Right lobe of liver (tissue), 6 donors: ENCODE data around the gene TRAIP. TPM values are rescaled to one million over a fixed set of nuclear protein-coding genes. Genes with fewer than 3 reads are reported as not detected.
A peak's percentile ranks its signal among the peaks of the same experiment; 100 is the strongest.

Experiments
- ATAC-seq, 4 donors: fragments of 200-7000 bp; cut with Tn5 transposase; one replicate each; pipeline ENCODE4 v1.9.1; 2020; ENCODE audit warnings: mild to moderate bottlenecking in 4 of 4, moderate library complexity in 4 of 4
- DNase-seq, 3 donors: peaks; one replicate each; pipeline ENCODE4 v3.0.0-alpha.2; 2020
- H3K27ac ChIP-seq, 3 donors: fragments of 200-600 bp; one replicate each; pipeline ENCODE4 v1.8.0; 2022
- H3K27me3 ChIP-seq, 2 donors: fragments of 200-600 bp; one replicate each; pipeline ENCODE4 v1.8.0; 2022
- H3K36me3 ChIP-seq, 4 donors: fragments of 200-600 bp; sonication (generic) in 1 of 4; one replicate each; pipeline versions ENCODE4 v1.5.1 to v1.8.0; 2017 to 2022; ENCODE audit warnings: control low read depth in 1 of 4
- H3K4me1 ChIP-seq, 4 donors: fragments of 200-600 bp; sonication (generic) in 1 of 4; one replicate each; pipeline versions ENCODE4 v1.5.1 to v1.8.0; 2017 to 2022; ENCODE audit warnings: control low read depth in 1 of 4
- H3K4me3 ChIP-seq, 3 donors: fragments of 200-600 bp; one replicate each; pipeline ENCODE4 v1.8.0; 2022
- H3K9me3 ChIP-seq, 4 donors: fragments of 200-600 bp; sonication (generic) in 1 of 4; one replicate each; pipeline versions ENCODE4 v1.5.1 to v1.8.0; 2017 to 2022; ENCODE audit warnings: control low read depth in 1 of 4
- POLR2A ChIP-seq: fragments of 450-650 bp; IDR thresholded peaks from one replicate; pipeline ENCODE4 v1.6.1; 2017; ENCODE audit warnings: antibody characterized with exemption, mild to moderate bottlenecking
- WGBS: methylation state at CpG from one replicate; pipeline ENCODE4 v1.1.6; 2018; ENCODE audit warnings: low coverage, low lambda C conversion rate; ENCODE audit not compliant: insufficient coverage; ENCODE audit errors: missing lambda C conversion rate; 5-methylcytosine and 5-hydroxymethylcytosine counted together
- intact Hi-C, 2 donors: fragments of 100-400 bp; cut with DNase I; formaldehyde crosslinking; loops; one replicate each; pipeline versions ENCODE4 v1.11.2 to v1.14.1; 2022
- total RNA-seq, 6 experiments: library from RNA; depleted of rRNA in 2 of 6; stranded (reverse); fragments of >200 nt in 2 of 6; fragmentation: NEBNext Ultra II Directional in 3 of 6; extraction: Animal tissue kit (Norgen Biotek cat#: 25700) in 3 of 6; gene quantifications; one replicate each; pipeline versions ENCODE4 v1.1.0 to v1.2.4, GENCODE V29; 2016 to 2023
- TF ChIP-seq, protein P1 (sequence below), 4 donors: fragments of 200-600 bp in 3 of 4; fragments of 450-650 bp in 1 of 4; IDR thresholded peaks; one replicate each; pipeline versions ENCODE4 v1.5.1 to v1.8.0; 2016 to 2022; ENCODE audit warnings: antibody characterized with exemption in 4 of 4, mild to moderate bottlenecking in 2 of 4
- donor health status: DM: no; HTN: yes; CAD: no.
- donor health status: DM: no; HTN: no; CAD: no.
- donor health status: DM: no; HTN: no; CAD: no.
- donor health status: DM: no; HTN: yes; CAD: no.
- donor health status: DM: no; HTN: yes; CAD: no.

Gene TRAIP
- total RNA-seq, 6 experiments from 2014 or later = 0.55 to 3.1 (median 0.98) TPM

DNA sequence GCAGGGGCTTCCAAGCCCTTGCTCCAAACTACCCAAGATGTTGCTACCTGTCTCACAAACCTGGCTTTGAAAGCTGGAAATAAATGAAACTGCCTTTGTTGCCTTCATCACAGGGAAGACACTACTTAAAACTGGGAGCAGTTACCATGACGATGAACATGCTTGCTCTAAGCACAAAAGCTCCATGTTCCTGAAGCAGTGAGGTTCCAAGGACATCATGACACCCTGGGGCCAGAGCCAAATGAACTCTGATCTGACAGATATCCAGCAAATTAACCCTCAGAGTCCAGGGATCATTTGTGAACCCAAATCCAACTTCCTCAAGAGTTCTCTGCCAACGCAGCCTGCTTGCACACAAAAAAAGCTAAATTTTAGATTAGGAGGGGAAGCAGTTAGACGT is 10.7 kb downstream of the TRAIP start:
- no peaks in the 10 kb centered on the region for H3K36me3 ChIP-seq
- H3K27ac ChIP-seq = no peak overlapping the region
- TF ChIP-seq, protein P1, sequence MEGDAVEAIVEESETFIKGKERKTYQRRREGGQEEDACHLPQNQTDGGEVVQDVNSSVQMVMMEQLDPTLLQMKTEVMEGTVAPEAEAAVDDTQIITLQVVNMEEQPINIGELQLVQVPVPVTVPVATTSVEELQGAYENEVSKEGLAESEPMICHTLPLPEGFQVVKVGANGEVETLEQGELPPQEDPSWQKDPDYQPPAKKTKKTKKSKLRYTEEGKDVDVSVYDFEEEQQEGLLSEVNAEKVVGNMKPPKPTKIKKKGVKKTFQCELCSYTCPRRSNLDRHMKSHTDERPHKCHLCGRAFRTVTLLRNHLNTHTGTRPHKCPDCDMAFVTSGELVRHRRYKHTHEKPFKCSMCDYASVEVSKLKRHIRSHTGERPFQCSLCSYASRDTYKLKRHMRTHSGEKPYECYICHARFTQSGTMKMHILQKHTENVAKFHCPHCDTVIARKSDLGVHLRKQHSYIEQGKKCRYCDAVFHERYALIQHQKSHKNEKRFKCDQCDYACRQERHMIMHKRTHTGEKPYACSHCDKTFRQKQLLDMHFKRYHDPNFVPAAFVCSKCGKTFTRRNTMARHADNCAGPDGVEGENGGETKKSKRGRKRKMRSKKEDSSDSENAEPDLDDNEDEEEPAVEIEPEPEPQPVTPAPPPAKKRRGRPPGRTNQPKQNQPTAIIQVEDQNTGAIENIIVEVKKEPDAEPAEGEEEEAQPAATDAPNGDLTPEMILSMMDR (IDR thresholded peaks at IDR 0.05) = no peak
- TF ChIP-seq POLR2A = no peak
- ATAC-seq = peak; percentile 70 to 88 (median 78)
- H3K27me3 ChIP-seq = no peaks in the 10 kb centered on the region
- 57% methylated on average over 3 of the region's 3 CpGs for WGBS
- H3K9me3 ChIP-seq = no peaks in the 10 kb centered on the region
- intact Hi-C loops = loop anchor here (10.0 kb wide), 2 partner anchors 59 to 141 kb away; partner anchors contain the start of gene MST1R (in 1 of the 2)
- no peak overlapping the region for H3K4me3 ChIP-seq
- peaks cover 0 to 8% (median 0%) of the 10 kb centered on the region in 4 donors for H3K4me1 ChIP-seq
- DNase-seq = peak in 1 of 3 donors; percentile 61

GRCh38 chr3:49844464-49845183 is 11.7 kb downstream of the TRAIP start:
- intact Hi-C loops = loop anchor here (5.0 to 10.0 kb wide), 3 partner anchors 42 to 140 kb away; partner anchors contain the start of genes INKA1 (in 1 of the 2) and MST1R (in 1 of the 2)
- TF ChIP-seq POLR2A = no peak
- TF ChIP-seq, protein P1 (IDR thresholded peaks at IDR 0.05) = no peak
- no peak overlapping the region for H3K27ac ChIP-seq
- DNase-seq (no peak), ATAC-seq (no peak)
- peaks cover 0 to 9% (median 0%) of the 10 kb centered on the region in 4 donors for H3K4me1 ChIP-seq
- no peaks in the 10 kb centered on the region for H3K27me3 ChIP-seq
- no peaks in the 10 kb centered on the region for H3K9me3 ChIP-seq
- H3K36me3 ChIP-seq = no peaks in the 10 kb centered on the region
- H3K4me3 ChIP-seq = no peak overlapping the region
- 78% methylated on average over 4 of the region's 5 CpGs for WGBS

DNA sequence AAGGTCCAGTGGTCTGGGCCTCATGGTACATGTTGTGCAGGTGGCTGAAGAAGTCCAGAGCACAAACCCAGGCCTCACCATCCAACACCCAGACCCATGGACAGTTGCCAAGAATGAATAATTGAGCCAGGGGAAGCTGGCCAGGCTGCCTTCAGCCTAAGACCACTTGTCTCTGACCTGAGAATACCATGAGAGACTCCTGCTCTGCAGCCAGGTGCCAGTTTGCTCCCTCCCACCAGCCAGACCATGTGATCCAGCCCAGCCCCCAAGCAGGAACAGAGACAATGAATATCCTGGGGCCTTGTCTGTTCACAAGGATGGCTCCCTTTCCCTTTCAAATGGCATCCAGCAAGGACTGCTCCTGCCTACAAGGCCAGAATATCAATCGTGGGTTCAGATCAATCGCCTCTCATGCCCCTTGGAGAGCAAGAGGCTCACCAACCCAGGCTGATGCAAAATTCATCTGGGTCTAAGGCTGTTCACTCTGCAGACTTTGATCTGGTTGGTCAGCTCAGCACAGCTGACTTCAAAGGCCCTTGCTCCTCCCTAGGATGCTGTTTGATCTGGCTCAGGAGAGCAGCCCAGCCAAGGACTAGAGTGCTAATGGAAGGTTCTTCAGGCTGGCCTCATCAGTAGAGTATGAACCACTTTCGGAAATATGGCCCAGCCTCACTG is 13.4 kb downstream of the TRAIP start:
- ATAC-seq = no peak
- Histone ChIP-seq H3K9me3 (no peaks in the 10 kb centered on the region), H3K4me1 (peaks cover 0 to 12% (median 0%) of the 10 kb centered on the region in 4 donors), H3K36me3 (no peaks in the 10 kb centered on the region), H3K4me3 (no peak overlapping the region), H3K27ac (no peak overlapping the region), H3K27me3 (no peaks in the 10 kb centered on the region)
- no peak for TF ChIP-seq POLR2A
- TF ChIP-seq, protein P1 (IDR thresholded peaks at IDR 0.05) = no peak
- intact Hi-C loops = loop anchor here (5.0 to 10.0 kb wide), 3 partner anchors 41 to 138 kb away; partner anchors contain the start of genes INKA1 (in 1 of the 2) and MST1R (in 1 of the 2)
- WGBS = no CpG with 5 or more reads among the region's 3 CpGs
- no peak for DNase-seq

DNA sequence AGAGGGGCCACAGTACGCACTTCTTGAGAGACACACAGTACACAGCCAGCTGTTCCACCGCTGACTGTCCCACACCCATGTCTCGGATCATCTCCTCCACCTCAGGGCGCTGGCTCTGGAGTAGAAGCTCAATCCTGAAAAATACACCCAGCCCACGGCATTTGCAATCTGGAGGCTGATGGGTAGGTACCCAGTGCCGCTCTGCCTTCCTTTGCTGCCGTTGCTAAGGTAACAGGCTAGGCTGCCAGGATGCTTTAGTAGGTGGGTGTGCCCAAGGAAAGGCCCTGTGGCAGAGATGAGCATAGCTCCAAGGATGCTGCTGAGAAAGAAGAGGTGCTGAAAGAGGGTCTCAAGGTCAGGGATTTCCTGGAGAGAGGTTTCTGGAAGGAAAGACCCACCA is 14.6 kb downstream of the TRAIP start:
- TF ChIP-seq POLR2A = no peak
- TF ChIP-seq, protein P1 (IDR thresholded peaks at IDR 0.05) = no peak
- Histone ChIP-seq H3K36me3 (no peaks in the 10 kb centered on the region), H3K4me1 (peaks cover 0 to 12% (median 0%) of the 10 kb centered on the region in 4 donors), H3K27ac (no peak overlapping the region), H3K4me3 (no peak overlapping the region), H3K27me3 (no peaks in the 10 kb centered on the region), H3K9me3 (no peaks in the 10 kb centered on the region)
- ATAC-seq (no peak), DNase-seq (no peak)
- no CpG with 5 or more reads among the region's 7 CpGs for WGBS
- intact Hi-C loops = loop anchor here (5.0 to 10.0 kb wide), 3 partner anchors 40 to 137 kb away; partner anchors contain the start of genes INKA1 (in 1 of the 2) and MST1R (in 1 of the 2)
